Right lobe of liver (tissue), 4 donors: Measurements from ENCODE around the gene MED4.

Source experiments
- POLR2A ChIP-seq: fragments of 450-650 bp; IDR thresholded peaks from one replicate; pipeline ENCODE4 v1.6.1; 2017; ENCODE audit warnings: antibody characterized with exemption, mild to moderate bottlenecking
- TF ChIP-seq, protein P1 (sequence below), 4 donors: fragments of 200-600 bp in 3 of 4; fragments of 450-650 bp in 1 of 4; IDR thresholded peaks; one replicate each; pipeline versions ENCODE4 v1.5.1 to v1.8.0; 2016 to 2022; ENCODE audit warnings: antibody characterized with exemption in 4 of 4, mild to moderate bottlenecking in 2 of 4
- donor health status: DM: no; HTN: no; CAD: no.
- donor health status: DM: no; HTN: no; CAD: no.
- donor health status: DM: no; HTN: yes; CAD: no.

DNA sequence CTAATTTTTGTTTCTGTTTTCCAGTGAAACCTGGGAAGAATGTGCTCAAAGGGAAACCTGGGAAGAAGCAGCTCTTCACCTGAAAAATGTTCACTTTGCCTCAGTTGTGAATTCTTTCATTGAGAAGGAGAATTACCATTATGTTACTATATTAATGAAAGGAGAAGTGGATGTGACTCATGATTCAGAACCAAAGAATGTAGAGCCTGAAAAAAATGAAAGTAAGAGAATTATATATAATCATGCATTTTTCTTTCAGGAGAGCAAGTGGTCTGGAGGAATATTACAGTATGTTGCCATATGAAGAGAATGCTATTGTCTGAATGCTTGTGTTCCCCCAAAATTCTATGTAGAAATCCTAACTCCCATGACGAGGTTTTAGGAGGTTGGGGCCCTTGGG lies 54.0 kb downstream of the MED4 start:
- TF ChIP-seq, protein P1, sequence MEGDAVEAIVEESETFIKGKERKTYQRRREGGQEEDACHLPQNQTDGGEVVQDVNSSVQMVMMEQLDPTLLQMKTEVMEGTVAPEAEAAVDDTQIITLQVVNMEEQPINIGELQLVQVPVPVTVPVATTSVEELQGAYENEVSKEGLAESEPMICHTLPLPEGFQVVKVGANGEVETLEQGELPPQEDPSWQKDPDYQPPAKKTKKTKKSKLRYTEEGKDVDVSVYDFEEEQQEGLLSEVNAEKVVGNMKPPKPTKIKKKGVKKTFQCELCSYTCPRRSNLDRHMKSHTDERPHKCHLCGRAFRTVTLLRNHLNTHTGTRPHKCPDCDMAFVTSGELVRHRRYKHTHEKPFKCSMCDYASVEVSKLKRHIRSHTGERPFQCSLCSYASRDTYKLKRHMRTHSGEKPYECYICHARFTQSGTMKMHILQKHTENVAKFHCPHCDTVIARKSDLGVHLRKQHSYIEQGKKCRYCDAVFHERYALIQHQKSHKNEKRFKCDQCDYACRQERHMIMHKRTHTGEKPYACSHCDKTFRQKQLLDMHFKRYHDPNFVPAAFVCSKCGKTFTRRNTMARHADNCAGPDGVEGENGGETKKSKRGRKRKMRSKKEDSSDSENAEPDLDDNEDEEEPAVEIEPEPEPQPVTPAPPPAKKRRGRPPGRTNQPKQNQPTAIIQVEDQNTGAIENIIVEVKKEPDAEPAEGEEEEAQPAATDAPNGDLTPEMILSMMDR (IDR thresholded peaks at IDR 0.05): no peak
- no peak for TF ChIP-seq POLR2A
